ENCODE measurements around the gene FBN2.

- no peak for TF ChIP-seq POLR2A (IDR thresholded peaks at IDR 0.05)
- TF ChIP-seq, protein P1, sequence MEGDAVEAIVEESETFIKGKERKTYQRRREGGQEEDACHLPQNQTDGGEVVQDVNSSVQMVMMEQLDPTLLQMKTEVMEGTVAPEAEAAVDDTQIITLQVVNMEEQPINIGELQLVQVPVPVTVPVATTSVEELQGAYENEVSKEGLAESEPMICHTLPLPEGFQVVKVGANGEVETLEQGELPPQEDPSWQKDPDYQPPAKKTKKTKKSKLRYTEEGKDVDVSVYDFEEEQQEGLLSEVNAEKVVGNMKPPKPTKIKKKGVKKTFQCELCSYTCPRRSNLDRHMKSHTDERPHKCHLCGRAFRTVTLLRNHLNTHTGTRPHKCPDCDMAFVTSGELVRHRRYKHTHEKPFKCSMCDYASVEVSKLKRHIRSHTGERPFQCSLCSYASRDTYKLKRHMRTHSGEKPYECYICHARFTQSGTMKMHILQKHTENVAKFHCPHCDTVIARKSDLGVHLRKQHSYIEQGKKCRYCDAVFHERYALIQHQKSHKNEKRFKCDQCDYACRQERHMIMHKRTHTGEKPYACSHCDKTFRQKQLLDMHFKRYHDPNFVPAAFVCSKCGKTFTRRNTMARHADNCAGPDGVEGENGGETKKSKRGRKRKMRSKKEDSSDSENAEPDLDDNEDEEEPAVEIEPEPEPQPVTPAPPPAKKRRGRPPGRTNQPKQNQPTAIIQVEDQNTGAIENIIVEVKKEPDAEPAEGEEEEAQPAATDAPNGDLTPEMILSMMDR (IDR thresholded peaks at IDR 0.05), result no peak
These were observed 197.0 kb downstream of the FBN2 start for GRCh38 chr5:128341056-128341455.

Measured in Peyer's patch (tissue), 4 donors.